ENCODE results near the gene RPS27.
A peak's percentile ranks its signal among the peaks of the same experiment; 100 is the strongest.

Gene RPS27

DNA sequence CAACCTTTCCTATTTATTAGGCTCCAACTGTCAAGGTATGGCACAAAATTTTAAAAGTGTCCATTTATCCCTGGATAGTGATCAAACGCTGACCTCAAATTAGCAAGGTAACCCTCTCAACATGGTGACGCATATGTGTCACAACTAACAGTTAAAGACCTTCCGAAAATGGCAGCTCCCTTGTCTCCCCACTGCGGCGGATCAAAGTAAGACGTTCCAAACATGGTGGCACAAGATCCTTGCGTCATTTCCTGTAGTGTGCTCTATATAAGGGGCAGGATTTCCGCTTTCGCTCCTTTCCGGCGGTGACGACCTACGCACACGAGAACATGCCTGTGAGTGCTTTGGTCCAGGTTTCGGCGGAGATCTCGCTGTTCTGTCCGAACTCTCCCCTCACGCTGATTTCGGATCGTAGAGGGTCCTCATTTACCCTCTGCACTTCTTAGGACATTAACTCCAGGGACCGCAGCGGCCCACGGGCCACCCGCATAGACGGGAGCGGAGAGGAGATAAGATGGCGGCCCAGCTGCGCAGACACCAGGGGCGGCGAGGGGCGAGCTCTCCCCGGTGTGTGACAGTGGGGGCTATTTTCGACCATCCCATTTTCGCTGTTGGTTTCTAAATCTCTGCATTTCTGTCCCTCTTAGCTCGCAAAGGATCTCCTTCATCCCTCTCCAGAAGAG, at the start of gene RPS27:
Gene RPS27, plus strand, starts transcription at position 295 of the 683 bp plus-strand sequence. Its CDS starts 35 bp downstream, at position 330.
- peak; percentile 56 to 75 for DNase-seq (ENCODE audit: low read depth in 2 of 2, low spot score in 1 of 2)

DNA sequence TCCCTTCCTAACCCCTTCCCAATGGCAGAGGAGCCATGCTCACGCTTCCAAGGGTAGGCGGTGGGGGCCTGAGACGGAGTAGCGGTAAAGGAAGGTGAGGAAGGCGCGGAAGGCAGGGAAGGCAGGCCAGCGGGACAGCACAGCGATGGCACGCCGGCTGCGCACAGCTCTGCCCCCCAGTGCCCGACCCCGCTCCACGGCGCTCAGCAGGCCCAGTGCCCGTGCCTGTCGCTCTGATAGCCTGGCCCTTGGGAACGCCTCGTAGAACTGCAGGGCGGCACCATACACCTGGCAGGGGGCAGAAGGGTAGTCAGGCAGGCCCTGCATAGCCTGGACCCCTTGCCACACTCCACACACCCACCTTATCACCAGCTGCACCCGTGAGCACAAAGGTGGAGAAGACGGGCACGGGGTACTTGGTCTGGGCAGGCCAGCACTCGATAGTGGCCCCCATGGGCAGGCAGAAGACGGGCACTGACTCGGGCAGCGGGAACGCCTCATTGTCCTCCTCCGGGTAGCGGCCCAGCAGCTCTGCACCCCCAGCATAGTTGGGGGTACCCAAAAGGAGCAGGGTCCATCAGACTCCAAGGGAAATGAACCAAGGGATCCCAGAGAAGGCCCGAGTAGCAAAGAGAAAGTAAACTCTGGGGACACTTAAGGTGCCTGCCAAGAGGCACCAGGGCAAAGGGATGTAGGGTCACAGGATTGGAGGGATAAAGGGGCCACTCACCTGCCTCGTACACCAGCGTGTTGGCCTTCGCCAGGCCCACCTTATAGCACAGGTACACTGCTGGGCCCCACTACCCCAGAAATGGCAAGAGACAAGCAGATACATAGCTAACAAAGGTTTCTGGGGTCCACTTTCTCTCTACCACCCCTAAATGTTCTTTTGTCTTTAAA, 48.5 kb upstream of the RPS27 start:
- DNase-seq (ENCODE audit: low read depth in 2 of 2, low spot score in 1 of 2) = no peak

DNA sequence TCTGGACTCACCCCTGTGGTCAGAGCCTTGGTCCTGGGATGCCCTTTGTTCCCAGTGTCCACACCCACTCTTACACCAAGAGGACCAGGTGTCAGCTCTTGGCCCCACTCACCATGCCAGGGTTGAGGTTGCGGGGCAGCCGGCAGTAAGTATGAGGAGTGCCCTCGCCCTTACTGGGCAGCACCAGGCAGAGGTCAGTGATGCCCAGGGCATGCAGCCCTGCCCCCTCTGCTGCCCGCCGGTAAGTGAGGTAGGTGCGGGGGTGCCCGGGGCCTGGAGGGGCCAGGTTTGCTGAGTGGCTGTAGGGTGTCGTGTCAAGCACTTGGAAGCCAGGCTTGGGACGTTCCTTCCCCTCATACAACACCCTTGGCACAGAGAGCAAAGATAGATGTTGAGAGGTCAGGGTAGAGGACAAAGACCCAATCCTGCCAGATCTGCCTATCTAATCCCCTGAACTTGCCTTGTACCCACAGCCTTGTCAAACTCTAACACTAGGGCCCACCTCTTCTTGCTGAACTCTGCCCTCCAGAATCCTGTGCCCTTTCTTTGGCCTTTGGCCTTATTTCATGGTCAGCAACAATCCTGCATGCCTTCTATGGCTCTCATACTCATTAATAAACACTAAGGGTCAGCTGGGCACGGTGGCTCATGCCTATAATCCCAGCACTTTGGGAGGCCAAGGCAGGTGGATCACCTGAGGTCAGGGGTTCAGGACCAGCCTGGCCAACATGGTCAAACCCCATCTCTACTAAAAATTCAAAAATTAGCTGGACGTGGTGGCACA, 47.6 kb upstream of the RPS27 start:
- DNase-seq (ENCODE audit: low read depth in 2 of 2, low spot score in 1 of 2) = no peak

DNA sequence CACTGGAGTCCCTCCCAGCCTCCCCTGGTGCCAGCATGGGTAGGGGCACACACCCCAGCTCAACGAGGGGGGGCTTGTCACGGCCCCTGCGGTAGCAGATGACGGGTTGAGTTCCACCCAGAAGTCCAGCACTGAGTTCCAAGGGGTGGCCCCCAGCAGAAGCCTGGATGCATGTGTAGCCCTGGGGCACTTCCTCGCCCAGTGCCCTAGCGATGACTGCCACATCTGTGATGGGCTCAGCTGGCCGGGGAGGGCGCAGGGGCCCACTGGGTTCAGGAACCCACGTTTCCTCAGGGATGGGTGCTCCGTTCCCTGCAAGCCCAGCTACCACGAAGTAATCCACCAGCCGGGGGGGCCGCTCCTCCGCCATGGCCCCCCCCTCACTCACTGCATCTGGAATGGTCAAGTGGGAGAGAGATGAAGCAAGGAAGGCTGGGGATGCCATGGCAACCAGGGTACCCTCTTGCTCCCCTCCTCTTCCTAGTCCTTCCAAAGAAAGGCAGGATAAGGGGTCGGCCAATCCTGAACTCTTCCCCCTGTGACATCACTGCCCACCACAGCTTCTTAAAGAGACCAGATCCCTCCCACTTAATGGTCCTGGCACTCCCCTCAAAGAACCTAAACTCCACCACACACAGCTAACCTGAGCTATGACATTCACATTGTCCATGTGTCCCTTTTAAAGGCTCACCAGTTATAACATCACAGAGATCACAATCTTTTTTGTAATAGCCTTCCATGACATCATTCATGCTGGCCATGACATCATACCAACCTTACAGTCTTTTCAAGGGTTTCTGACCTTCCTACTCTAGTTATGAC, 46.3 kb upstream of the RPS27 start:
- no peak for DNase-seq (ENCODE audit: low read depth in 2 of 2, low spot score in 1 of 2)

DNA sequence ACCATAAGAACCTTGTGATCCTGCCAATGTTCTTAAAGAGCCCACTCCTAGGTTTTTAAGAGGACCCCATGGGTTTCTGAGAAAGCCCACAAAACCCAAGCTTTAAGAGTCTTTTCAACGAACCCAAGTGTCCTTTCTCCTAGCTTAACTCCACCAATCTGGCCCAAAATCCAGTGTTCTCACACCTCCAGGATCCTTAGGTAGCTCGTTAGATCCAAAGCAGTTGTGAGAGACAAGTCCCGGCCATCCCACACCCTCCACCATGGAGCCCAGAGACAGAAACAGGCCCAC, 45.8 kb upstream of the RPS27 start:
- DNase-seq (ENCODE audit: low read depth in 2 of 2, low spot score in 1 of 2) = no peak

DNA sequence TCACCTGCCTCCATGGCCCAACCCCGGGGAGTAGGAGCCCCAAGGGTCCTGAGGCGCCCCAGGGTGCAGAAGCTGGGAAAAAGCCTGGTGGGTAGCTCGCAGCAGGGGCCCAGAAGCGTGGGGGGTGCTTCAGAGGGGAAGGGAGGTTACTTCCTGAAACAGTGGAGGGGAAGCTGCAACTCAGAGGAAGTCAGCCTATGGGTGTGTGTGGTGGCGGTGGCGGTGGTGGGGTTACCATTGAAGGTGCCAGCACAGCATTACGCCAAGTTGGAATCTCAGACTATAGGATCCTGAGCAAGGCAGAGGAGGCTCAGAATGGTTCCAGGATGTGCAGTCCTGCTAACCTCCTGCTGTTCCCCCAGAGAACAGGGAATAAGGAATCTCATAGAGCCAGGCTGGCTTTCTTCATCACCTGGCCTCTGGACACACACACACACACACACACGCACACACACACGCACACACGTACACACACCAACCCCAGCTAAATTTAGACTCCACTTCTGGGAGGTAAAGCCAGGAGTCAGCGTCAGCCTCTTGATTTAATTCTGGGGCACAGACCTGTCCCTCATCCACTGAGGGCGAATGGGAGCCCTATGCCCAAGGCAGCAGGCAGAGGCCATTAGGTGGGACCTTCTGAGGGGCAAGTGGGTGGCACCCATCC, 45.3 kb upstream of the RPS27 start:
- peak; percentile 62 to 70 for DNase-seq (ENCODE audit: low read depth in 2 of 2, low spot score in 1 of 2)

DNA sequence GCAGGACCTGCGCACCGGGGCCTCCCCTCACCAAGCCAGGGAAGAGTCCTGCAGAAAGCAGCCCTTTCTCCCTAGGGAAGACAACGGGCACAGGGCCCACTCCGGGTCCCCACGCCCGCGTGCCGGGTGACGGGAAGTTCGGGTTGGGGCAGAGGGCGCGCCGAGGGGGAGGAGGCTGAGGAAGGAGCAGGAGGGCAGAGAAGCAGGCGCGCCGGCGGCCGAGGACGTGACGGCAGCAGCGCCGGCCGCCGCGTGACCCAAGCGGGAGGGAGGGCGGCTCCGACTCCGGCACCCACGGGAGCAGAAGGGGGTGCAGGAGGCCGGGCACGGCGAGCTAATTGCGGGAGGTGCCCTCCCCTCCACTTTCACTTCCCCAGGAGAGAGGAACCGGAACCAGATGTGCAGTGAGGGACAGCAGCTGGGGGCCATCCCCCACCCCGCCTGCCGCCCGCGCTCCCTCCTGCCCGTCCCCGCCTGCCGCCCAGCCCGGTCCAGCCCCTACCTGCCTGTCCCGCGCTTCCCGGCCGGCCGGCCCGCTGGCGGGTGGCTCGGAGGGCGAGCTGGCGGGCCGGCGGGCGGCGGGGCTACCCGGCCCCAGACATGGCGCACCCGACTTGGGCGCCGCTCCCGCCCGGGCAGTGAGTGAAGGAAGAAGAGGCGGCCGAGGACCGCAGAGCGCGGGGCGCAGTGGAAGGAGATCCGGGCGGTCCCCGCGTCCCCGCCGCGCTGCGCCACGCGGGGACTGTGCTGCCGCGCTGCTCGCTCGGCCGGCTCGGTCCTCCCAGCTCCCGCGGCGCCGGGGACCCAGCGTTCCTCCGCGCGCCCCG, 44.6 kb upstream of the RPS27 start:
- peak; percentile 46 to 52 for DNase-seq (ENCODE audit: low read depth in 2 of 2, low spot score in 1 of 2)

DNA sequence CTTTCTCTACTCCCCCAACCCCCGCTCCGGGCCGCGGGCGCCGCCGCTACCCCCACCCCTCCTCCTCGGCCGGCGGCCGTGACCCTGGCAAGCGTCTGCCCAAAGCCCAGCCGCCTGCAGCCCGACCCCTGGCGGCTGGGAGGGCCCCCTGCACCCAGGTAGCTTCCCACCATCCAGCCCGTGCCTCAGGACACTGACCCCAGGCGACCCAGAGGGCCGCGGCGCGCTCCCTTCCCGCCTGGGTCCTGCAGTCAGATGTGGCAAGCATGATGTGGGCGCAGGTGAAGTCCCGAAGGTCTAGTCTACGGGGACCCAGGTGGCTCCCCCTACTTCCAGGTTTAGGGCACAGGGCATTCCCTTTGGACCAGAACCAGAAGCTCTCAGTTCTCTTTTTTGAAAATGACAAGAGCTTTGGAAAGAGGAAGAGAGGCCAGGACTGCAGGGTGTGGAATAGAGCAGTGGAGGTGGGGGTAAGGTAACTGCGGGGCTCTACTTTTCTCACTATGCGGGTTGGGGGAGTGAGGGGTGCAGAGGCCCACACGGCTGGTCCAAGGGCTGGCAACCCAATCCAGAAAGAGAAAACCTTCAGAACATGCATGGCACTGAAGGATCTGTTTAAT, 43.8 kb upstream of the RPS27 start, which contains the start of gene DENND4B:
Gene DENND4B, minus strand, starts transcription at position 97 of the 620 bp plus-strand sequence. CDS start 2,344 bp downstream, outside the sequence.
- DNase-seq (ENCODE audit: low read depth in 2 of 2, low spot score in 1 of 2) = peak; percentile 37 to 55

DNA sequence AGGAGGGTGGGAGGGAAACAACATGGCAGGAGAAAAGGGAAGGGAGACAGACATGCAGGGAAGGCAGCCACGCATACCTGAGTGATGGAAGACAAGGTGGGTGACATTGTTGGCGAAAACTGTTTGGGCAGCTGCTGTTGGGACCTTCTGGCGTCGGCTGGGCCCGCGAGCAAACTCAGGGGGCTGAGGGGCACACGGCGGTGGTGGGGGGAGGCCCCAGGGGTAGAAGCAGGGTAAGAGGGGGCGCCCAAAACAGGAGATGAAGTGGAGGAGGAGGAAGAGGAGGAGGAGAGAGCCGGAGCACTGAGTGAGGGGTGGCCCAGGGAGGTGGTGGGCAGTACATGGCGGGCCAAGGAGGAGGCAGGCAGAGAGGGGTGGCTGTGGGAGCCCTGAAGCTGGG, 39.4 kb upstream of the RPS27 start:
- no peak for DNase-seq (ENCODE audit: low read depth in 2 of 2, low spot score in 1 of 2)

DNA sequence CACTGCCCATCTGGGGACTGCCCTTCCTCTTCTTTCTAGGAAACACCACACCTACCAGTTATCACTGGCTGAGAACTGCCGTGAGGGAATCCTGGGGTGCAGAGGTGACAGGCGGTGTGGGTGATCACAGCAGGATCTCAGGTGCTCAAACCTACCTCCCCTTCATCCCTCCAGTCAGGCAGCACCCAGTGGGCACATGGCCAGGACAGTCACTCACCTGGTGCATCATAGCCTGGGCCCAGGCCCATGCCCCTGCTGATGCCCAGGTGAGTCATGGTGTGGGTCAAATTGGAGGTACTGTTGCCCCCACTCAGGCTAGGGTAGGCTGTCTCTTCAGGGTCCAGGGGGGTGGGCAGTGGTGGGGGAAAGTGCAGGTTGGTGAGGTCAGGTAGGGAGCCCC, 38.8 kb upstream of the RPS27 start:
- DNase-seq (ENCODE audit: low read depth in 2 of 2, low spot score in 1 of 2) = no peak

DNA sequence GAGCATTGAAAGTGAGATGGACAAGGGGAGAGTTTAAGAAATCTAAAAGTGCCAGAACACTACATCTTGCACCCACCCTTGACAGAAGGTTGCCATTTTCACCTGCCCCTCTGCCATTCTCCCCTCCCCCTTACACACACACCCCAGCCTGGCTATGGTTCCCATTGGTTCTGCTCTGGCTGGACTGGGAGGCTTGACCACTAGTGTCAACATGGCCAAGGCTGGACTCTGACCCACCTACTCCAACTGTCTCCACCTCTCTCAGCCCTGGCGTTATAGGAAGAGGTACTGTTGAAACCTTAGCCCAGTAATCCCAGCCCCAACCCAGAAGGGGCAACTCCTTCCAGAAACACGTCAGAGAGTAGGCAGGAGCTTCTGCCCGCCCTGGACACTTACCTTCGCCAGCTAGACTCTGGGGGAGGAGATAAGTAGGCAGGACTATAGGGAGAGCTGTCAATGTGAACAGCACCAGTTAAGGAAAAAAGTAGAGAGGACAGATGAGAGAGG, 36.6 kb upstream of the RPS27 start:
- DNase-seq (ENCODE audit: low read depth in 2 of 2, low spot score in 1 of 2) = no peak

DNA sequence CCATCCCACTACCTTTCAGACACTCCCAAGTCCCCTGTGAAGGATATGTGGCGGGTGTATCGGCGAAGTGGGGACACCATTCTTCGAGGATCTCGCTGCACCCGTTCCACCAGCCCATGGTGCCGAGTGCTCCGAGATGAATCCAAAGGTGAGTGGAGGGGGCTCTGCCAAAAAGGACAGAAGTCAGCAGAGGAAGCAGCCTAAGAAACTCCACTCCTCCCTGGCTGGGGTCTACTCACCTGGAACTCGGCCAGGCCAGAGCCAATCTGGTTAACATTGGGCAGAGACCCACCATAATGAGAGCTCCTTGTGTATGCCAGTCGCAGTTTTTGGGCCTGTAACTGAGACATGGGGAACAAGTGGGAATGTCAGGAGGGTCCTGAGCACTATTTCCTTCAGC, 35.7 kb upstream of the RPS27 start:
- DNase-seq (ENCODE audit: low read depth in 2 of 2, low spot score in 1 of 2) = no peak

DNA sequence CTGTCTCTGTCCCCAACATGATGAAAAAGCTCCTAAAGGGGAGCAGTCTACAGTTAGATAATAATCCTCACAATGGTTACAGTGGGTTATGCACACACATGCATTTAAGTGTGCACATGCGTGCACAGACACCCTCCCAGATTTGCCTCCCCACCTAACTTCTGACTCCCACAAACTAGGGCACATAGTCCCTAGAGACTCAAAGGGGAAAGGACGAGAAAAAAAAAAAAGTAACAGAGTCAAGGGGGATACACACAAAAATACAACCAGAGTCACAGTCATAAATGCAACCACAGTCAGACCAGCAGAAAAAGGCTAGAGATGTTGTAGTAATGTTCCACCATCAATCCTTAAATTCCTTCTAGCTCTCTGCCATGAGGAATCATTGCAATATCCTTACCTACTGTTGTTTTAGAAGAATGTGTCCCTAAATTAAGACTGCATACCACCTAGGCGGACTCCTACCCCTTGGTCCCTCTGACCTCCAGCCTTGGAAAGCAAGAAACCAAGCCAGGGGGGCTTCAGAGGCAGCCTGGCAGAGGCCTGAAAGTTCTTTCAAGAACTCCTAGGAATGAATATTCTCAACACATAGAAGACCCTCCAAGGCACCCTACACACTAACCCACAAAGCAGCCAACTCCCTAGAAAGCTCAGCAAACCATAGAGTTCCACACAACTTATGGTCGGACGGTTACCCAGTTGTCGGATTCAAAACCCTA, 33.4 kb upstream of the RPS27 start:
- no peak for DNase-seq (ENCODE audit: low read depth in 2 of 2, low spot score in 1 of 2)

DNA sequence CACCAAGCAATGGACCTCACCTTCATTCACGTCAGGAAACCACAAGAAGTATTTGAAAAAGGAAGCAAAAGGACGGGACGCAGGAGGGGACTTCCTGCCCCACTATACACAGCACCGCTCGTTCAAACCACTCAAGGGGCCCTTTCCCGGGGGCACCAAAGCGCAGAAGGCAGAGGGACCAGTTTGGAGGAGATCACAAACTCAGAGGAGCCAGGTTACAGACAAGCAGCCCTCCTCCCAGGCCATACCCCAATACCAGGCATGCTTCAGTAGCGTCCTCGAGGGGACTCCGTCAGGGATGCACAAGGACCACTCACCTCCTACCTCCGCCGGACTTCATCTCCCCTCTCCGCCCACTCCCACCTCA, 32.8 kb upstream of the RPS27 start:
- no peak for DNase-seq (ENCODE audit: low read depth in 2 of 2, low spot score in 1 of 2)

DNA sequence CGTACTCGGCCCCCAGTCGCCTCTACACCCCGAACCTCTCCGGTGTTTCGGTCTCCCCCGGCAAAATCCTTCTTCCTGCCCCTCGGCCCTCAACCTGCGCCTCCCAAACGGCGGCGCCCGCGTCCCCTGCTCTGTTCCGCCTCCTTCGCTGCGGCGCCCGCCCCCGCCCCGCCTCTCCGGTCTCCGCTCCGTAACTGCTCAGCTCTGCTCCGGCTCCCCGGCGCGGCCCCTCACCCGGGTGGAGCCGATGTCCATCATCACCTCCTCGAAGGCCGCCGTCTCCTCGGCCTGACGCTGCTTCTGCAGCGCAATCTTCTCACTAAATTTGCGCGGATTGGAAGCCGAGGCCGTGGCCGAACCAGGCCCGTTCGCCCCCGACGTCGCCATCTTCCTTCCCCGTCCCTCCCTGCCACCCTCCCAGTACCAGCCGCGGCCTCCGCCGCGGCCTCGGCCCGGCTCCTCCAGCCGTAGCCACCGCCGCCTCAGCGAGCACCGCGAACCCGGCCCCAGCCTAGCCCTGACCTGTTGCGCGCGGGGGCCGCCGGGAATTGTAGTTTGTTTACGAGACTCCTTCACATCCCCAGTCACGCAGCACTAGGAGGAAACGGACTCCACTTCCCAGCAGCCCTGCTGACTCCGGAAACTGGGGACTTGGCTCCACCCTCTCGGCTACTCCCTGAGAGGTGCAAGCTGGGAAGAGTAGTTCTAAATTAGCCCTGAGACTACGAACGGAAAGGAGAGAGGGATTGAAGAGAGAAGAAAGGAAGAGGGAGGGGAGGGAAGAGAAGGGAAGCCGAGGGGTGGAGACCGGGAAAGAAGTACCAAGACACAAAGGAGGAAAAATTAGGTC, 32.2 kb upstream of the RPS27 start, which contains the start of gene CRTC2:
Gene CRTC2, minus strand, starts transcription at position 502 of the 850 bp plus-strand sequence. Its CDS starts 115 bp downstream, at position 387.
- peak; percentile 87 to 93 for DNase-seq (ENCODE audit: low read depth in 2 of 2, low spot score in 1 of 2)

DNA sequence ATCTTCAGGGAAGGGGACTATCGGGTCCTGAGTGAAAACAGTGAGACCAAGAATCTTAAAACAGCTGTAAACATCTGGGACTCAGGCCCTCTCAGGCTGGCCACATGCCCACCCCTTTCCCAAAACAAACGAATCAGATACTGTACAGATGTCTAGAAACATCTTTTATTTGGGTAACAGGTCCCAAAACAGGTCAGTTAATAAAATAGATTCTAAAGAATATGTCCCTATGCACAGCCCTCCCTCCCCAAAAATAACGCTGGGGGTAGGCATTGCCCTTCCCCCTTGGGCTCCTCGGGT, 31.7 kb upstream of the RPS27 start:
- DNase-seq (ENCODE audit: low read depth in 2 of 2, low spot score in 1 of 2) = no peak

DNA sequence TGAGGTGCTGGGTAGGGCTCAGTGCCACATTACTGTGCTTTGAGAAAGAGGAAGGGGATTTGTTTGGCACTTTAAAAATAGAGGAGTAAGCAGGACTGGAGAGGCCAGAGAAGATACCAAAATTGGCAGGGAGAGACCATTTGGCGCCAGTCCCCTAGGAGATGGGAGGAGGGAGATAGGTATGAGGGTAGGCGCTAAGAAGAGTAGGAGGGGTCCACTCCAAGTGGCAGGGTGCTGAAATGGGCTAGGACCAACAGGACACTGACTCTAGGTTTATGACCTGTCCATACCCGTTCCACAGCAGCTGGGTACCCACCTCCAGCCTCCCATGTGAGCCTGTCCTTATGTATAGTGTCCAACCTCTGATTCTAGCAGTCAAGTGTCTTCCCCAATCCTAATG, 31.1 kb upstream of the RPS27 start:
- DNase-seq (ENCODE audit: low read depth in 2 of 2, low spot score in 1 of 2) = no peak

Measured in stimulated activated CD8-positive, alpha-beta memory T cell treated with anti-CD3 and anti-CD28 coated beads, Interleukin-4, amount 100 ng/mL, for 1 hour (primary cell).